WTC11 (cell line): ENCODE data around the gene FAAH2. TPM values are rescaled to one million over a fixed set of nuclear protein-coding genes. Genes with fewer than 3 reads are reported as not detected.

Experiments used
- ATAC-seq: fragments of 200-7000 bp; cut with Tn5 transposase; 2 replicates; pipeline ENCODE4 v1.10.0; 2021; ENCODE audit warnings: mild to moderate bottlenecking, moderate library complexity
- CTCF ChIA-PET: fragments of 300-600 bp; sonication (Branson Sonifier 250); formaldehyde crosslinking; loops from one replicate; lab custom pipeline; 2021; ENCODE audit warnings: antibody characterized with exemption; lab: Charles Lee
- POLR2A ChIA-PET: fragments of 350-600 bp; sonication (Branson Sonifier 250); formaldehyde crosslinking; loops from one replicate; lab custom pipeline; 2021; ENCODE audit warnings: antibody characterized with exemption; lab: Charles Lee
- DNase-seq: peaks from one replicate; pipeline ENCODE4 v3.0.0; 2021; ENCODE audit warnings: low spot score
- H3K27ac Mint-ChIP-seq: 2 replicates; pipeline ENCODE4 v1.8.0; 2021; ENCODE audit warnings: mixed read lengths
- H3K27me3 Mint-ChIP-seq: 2 replicates; pipeline ENCODE4 v1.8.0; 2021; ENCODE audit warnings: low read depth, mild to moderate bottlenecking, moderate library complexity, mixed read lengths
- H3K36me3 Mint-ChIP-seq: 2 replicates; pipeline ENCODE4 v1.8.0; 2021; ENCODE audit warnings: mixed read lengths
- H3K4me1 Mint-ChIP-seq: 2 replicates; pipeline ENCODE4 v1.8.0; 2022; ENCODE audit warnings: mixed read lengths
- H3K4me3 Mint-ChIP-seq: 2 replicates; pipeline ENCODE4 v1.8.0; 2021; ENCODE audit warnings: mild to moderate bottlenecking, moderate library complexity, mixed read lengths
- H3K9me3 Mint-ChIP-seq: 2 replicates; pipeline ENCODE4 v1.8.0; 2021; ENCODE audit warnings: mixed read lengths
- AFF4 ChIP-seq: sonication (generic); formaldehyde crosslinking; IDR thresholded peaks from 2 replicates; pipeline ENCODE4 v1.8.1; 2023; ENCODE audit warnings: mild to moderate bottlenecking, missing genetic modification reagents, borderline replicate concordance
- EMX1 ChIP-seq: fragments of 250-450 bp; sonication (Bioruptor Pico); IDR thresholded peaks from 2 replicates; pipeline ENCODE4 v1.8.0; 2021; ENCODE audit warnings: mild to moderate bottlenecking
- ERG ChIP-seq: fragments of 250-450 bp; sonication (Bioruptor Pico); IDR thresholded peaks from 2 replicates; pipeline ENCODE4 v1.8.0; 2021; ENCODE audit warnings: mild to moderate bottlenecking
- ESRRA ChIP-seq: sonication (generic); formaldehyde crosslinking; IDR thresholded peaks from 2 replicates; pipeline ENCODE4 v1.8.1; 2022; ENCODE audit warnings: mild to moderate bottlenecking, missing genetic modification reagents, borderline replicate concordance
- FOXP1 ChIP-seq: sonication (generic); formaldehyde crosslinking; IDR thresholded peaks from 2 replicates; pipeline ENCODE4 v1.8.0; 2022; ENCODE audit warnings: missing genetic modification reagents, mild to moderate bottlenecking, moderate library complexity, borderline replicate concordance
- GABPB1 ChIP-seq: sonication (generic); formaldehyde crosslinking; IDR thresholded peaks from 2 replicates; pipeline ENCODE4 v1.8.1; 2023; ENCODE audit warnings: mild to moderate bottlenecking, missing genetic modification reagents
- KAT7 ChIP-seq: sonication (generic); formaldehyde crosslinking; IDR thresholded peaks from 2 replicates; pipeline ENCODE4 v1.8.1; 2023; ENCODE audit warnings: missing genetic modification reagents, mild to moderate bottlenecking, borderline replicate concordance
- MLX ChIP-seq: sonication (generic); formaldehyde crosslinking; IDR thresholded peaks from 2 replicates; pipeline ENCODE4 v1.8.1; 2023; ENCODE audit warnings: mild to moderate bottlenecking, missing genetic modification reagents, moderate library complexity
- NFE2L1 ChIP-seq: sonication (generic); formaldehyde crosslinking; IDR thresholded peaks from 2 replicates; pipeline ENCODE4 v1.8.1; 2023; ENCODE audit warnings: missing genetic modification reagents
- NR2C2 ChIP-seq: sonication (generic); formaldehyde crosslinking; IDR thresholded peaks from 2 replicates; pipeline ENCODE4 v1.8.0; 2022; ENCODE audit warnings: mild to moderate bottlenecking, missing genetic modification reagents
- RELA ChIP-seq: sonication (generic); formaldehyde crosslinking; IDR thresholded peaks from 2 replicates; pipeline ENCODE4 v1.8.1; 2022; ENCODE audit warnings: missing genetic modification reagents, mild to moderate bottlenecking, borderline replicate concordance
- SMAD3 ChIP-seq: sonication (generic); formaldehyde crosslinking; IDR thresholded peaks from 2 replicates; pipeline ENCODE4 v1.8.0; 2022; ENCODE audit warnings: missing genetic modification reagents, mild to moderate bottlenecking, borderline replicate concordance
- TEAD4 ChIP-seq: sonication (generic); formaldehyde crosslinking; IDR thresholded peaks from 2 replicates; pipeline ENCODE4 v1.8.0; 2022; ENCODE audit warnings: mild to moderate bottlenecking, missing genetic modification reagents
- USF2 ChIP-seq: sonication (generic); formaldehyde crosslinking; IDR thresholded peaks from 2 replicates; pipeline ENCODE4 v1.8.1; 2023; ENCODE audit warnings: mild to moderate bottlenecking, missing genetic modification reagents, moderate library complexity
- ZMAT4 ChIP-seq: fragments of 250-450 bp; sonication (Bioruptor Pico); IDR thresholded peaks from 2 replicates; pipeline ENCODE4 v1.9.0; 2021; ENCODE audit warnings: mild to moderate bottlenecking
- ZNF232 ChIP-seq: sonication (generic); formaldehyde crosslinking; IDR thresholded peaks from 2 replicates; pipeline ENCODE4 v1.8.0; 2022; ENCODE audit warnings: mild to moderate bottlenecking, missing genetic modification reagents
- total RNA-seq: library from RNA; stranded (reverse); gene quantifications from 3 replicates; pipeline ENCODE4 v1.2.3, GENCODE V29; 2021
- TF ChIP-seq, protein P1 (sequence below): sonication (generic); formaldehyde crosslinking; IDR thresholded peaks from 2 replicates; pipeline ENCODE4 v1.8.0; 2023; ENCODE audit warnings: missing genetic modification reagents
- TF ChIP-seq, protein P2 (sequence below): sonication (generic); formaldehyde crosslinking; IDR thresholded peaks from 2 replicates; pipeline ENCODE4 v1.8.0; 2023; ENCODE audit warnings: mild to moderate bottlenecking, missing genetic modification reagents
- TF ChIP-seq, protein P3 (sequence below): sonication (generic); formaldehyde crosslinking; conservative IDR thresholded peaks from 2 replicates; pipeline ENCODE4 v1.8.1; 2022; ENCODE audit warnings: mild to moderate bottlenecking, missing genetic modification reagents

The FAAH2 gene
- total RNA-seq, 1 experiment from 2014 or later, result 5.0 TPM

GRCh38 chrX:57267308-57267707, 19.2 kb upstream of the FAAH2 start (continued):
- TF ChIP-seq USF2 (CRISPR knock-in tag), result no peak
- TF ChIP-seq, protein P1, sequence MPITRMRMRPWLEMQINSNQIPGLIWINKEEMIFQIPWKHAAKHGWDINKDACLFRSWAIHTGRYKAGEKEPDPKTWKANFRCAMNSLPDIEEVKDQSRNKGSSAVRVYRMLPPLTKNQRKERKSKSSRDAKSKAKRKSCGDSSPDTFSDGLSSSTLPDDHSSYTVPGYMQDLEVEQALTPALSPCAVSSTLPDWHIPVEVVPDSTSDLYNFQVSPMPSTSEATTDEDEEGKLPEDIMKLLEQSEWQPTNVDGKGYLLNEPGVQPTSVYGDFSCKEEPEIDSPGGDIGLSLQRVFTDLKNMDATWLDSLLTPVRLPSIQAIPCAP (CRISPR knock-in tag), result no peak
- TF ChIP-seq, protein P2, sequence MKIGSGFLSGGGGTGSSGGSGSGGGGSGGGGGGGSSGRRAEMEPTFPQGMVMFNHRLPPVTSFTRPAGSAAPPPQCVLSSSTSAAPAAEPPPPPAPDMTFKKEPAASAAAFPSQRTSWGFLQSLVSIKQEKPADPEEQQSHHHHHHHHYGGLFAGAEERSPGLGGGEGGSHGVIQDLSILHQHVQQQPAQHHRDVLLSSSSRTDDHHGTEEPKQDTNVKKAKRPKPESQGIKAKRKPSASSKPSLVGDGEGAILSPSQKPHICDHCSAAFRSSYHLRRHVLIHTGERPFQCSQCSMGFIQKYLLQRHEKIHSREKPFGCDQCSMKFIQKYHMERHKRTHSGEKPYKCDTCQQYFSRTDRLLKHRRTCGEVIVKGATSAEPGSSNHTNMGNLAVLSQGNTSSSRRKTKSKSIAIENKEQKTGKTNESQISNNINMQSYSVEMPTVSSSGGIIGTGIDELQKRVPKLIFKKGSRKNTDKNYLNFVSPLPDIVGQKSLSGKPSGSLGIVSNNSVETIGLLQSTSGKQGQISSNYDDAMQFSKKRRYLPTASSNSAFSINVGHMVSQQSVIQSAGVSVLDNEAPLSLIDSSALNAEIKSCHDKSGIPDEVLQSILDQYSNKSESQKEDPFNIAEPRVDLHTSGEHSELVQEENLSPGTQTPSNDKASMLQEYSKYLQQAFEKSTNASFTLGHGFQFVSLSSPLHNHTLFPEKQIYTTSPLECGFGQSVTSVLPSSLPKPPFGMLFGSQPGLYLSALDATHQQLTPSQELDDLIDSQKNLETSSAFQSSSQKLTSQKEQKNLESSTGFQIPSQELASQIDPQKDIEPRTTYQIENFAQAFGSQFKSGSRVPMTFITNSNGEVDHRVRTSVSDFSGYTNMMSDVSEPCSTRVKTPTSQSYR, result no peak
- TF ChIP-seq TEAD4 (CRISPR knock-in tag), result no peak

DNA sequence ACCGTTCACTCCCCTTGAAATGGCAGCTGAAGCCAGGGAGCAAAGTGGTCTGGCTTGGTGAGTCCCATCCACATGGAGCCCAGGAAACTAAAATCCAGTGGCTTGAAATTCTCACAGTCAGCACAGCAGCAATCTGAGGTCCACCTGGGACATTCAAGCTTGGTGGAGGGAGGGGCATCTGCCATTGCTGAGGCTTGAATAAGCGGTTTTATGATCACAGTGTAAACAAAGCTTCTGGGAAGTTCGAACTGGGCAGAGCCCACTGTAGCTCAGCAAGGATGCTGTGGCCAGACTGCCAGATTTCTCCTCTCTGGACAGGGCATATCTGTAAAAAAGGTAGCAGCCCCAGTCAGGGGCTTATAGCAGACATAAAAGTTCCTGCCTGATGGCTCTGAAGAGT, 15.5 kb upstream of the FAAH2 start:
- no peak overlapping the region for H3K4me3 Mint-ChIP-seq
- ChIA-PET CTCF (no interaction called here), POLR2A (no interaction called here)
- peaks cover 12% of the 10 kb centered on the region for H3K27me3 Mint-ChIP-seq
- no peak for ATAC-seq
- peaks cover 35% of the 10 kb centered on the region for H3K36me3 Mint-ChIP-seq
- peaks cover 38% of the 10 kb centered on the region for H3K9me3 Mint-ChIP-seq
- DNase-seq, result no peak
- H3K4me1 Mint-ChIP-seq, result no peaks in the 10 kb centered on the region
- H3K27ac Mint-ChIP-seq, result no peak overlapping the region
- TF ChIP-seq KAT7 (CRISPR knock-in tag) (no peak), EMX1 (CRISPR knock-in tag) (no peak), AFF4 (CRISPR knock-in tag) (no peak), GABPB1 (CRISPR knock-in tag) (no peak), SMAD3 (CRISPR knock-in tag) (no peak), ZMAT4 (CRISPR knock-in tag) (no peak), FOXP1 (no peak), MLX (no peak), RELA (no peak), ERG (CRISPR knock-in tag) (no peak), ZNF232 (no peak), NR2C2 (CRISPR knock-in tag) (no peak), NFE2L1 (no peak), ESRRA (CRISPR knock-in tag) (no peak)
- TF ChIP-seq, protein P2, result no peak
- TF ChIP-seq, protein P3, sequence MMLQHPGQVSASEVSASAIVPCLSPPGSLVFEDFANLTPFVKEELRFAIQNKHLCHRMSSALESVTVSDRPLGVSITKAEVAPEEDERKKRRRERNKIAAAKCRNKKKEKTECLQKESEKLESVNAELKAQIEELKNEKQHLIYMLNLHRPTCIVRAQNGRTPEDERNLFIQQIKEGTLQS (CRISPR knock-in tag), result no peak
